GM12891 (cell line): ENCODE measurements around the gene SLC1A2.

Experiments used
- PAX5 ChIP-seq: IDR thresholded peaks from 2 replicates; pipeline ENCODE4 v1.6.1; 2011; ENCODE audit warnings: low read length, moderate library complexity, mild to moderate bottlenecking; ENCODE audit not compliant: insufficient read depth, severe bottlenecking
- POLR2A ChIP-seq: IDR thresholded peaks from 2 replicates; pipeline ENCODE4 v1.6.1; 2011; ENCODE audit warnings: low read depth, low read length, control low read depth
- POLR2AphosphoS5 ChIP-seq: IDR thresholded peaks from 2 replicates; pipeline ENCODE4 v1.6.1; 2011; ENCODE audit warnings: low read depth, low read length, control low read depth
- POU2F2 ChIP-seq: IDR thresholded peaks from 2 replicates; pipeline ENCODE4 v1.6.1; 2011; ENCODE audit warnings: low read depth, mild to moderate bottlenecking, control low read depth, low read length, moderate library complexity
- SPI1 ChIP-seq: IDR thresholded peaks from 2 replicates; pipeline ENCODE4 v1.6.1; 2011; ENCODE audit warnings: low read depth, low read length, control low read depth
- TAF1 ChIP-seq: IDR thresholded peaks from 2 replicates; pipeline ENCODE4 v1.6.1; 2011; ENCODE audit warnings: low read depth, low read length, control low read depth

DNA sequence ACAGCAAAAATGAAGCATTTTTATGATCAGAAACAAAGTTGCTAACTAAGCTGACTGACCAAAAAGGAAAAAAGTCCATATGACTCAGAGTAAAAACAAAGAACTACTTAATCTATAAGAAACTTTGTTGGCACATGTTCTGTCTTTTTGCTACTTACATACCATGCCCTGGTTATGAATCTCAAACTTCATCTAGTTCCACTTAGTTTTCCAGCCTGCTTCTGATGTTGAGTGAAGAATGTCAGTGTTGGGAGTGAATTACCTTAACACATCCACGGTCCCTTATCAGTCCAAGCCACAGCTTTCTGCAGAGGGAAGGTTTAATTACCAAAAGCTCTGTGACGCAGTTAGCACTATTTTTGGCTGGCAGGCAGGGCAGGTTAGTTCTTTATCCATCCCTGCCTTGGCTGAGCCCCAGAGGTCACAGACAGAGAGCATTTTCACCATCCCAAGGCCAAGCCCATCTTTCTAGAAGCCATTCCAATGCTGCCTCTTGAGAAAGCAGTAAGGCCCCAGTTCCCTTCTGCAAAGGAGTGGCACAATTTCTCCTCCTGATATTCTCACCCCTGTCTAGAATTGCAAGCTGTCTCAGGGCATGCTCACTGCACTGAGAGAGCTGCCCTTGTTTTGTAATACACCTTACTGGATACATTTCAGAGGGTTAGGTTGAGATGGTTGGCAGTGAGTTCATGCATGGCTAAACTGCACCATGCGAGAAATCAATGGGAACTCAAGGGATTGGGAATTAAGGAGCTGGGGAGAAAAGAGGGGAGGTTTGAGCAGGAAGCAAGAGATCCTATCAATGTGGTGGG is 67.1 kb downstream of the SLC1A2 start:
- TF ChIP-seq POLR2A: no peak
- no peak for TF ChIP-seq TAF1
- no peak for TF ChIP-seq SPI1
- TF ChIP-seq POLR2AphosphoS5: no peak
- no peak for TF ChIP-seq POU2F2
- no peak for TF ChIP-seq PAX5
